ENCODE data around the gene PDE4B.

DNA sequence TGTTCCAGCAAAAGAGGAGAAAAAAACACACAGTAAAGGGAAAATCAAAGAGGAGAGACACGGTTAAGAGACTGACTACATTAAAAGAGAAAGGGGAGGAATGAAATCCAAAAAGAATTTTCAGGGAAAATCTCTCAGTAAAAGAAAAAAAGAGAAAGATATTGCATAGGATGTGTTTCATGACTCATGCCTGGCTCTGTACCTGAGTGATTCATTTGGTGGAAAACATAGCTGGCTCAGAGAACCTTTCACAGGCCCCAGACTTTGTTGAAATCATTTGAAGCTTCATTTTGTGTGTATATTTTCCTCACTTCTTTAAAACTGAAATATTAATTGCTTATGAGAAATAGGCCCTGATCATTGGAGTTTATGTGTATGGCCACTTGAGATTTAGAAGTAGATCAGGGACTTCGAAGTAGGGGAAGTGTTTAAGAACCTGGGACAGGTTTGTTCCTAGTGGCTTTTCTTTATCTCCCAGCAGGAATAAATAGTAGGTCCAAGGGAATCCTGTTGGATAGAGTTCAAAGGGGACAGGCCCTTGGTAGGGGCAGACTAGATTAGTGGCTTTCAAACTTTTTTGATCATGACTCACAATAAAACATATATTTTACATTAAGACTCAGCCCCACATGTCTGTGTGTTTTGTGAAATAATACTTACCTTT is 502.1 kb downstream of the PDE4B start:
- TF ChIP-seq, protein P1, sequence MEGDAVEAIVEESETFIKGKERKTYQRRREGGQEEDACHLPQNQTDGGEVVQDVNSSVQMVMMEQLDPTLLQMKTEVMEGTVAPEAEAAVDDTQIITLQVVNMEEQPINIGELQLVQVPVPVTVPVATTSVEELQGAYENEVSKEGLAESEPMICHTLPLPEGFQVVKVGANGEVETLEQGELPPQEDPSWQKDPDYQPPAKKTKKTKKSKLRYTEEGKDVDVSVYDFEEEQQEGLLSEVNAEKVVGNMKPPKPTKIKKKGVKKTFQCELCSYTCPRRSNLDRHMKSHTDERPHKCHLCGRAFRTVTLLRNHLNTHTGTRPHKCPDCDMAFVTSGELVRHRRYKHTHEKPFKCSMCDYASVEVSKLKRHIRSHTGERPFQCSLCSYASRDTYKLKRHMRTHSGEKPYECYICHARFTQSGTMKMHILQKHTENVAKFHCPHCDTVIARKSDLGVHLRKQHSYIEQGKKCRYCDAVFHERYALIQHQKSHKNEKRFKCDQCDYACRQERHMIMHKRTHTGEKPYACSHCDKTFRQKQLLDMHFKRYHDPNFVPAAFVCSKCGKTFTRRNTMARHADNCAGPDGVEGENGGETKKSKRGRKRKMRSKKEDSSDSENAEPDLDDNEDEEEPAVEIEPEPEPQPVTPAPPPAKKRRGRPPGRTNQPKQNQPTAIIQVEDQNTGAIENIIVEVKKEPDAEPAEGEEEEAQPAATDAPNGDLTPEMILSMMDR (IDR thresholded peaks at IDR 0.05) = no peak
- no peak for TF ChIP-seq POLR2A (IDR thresholded peaks at IDR 0.05)

Data from body of pancreas (tissue), 4 donors.